ENCODE measurements around the gene KCNS3.

Gene KCNS3

DNA sequence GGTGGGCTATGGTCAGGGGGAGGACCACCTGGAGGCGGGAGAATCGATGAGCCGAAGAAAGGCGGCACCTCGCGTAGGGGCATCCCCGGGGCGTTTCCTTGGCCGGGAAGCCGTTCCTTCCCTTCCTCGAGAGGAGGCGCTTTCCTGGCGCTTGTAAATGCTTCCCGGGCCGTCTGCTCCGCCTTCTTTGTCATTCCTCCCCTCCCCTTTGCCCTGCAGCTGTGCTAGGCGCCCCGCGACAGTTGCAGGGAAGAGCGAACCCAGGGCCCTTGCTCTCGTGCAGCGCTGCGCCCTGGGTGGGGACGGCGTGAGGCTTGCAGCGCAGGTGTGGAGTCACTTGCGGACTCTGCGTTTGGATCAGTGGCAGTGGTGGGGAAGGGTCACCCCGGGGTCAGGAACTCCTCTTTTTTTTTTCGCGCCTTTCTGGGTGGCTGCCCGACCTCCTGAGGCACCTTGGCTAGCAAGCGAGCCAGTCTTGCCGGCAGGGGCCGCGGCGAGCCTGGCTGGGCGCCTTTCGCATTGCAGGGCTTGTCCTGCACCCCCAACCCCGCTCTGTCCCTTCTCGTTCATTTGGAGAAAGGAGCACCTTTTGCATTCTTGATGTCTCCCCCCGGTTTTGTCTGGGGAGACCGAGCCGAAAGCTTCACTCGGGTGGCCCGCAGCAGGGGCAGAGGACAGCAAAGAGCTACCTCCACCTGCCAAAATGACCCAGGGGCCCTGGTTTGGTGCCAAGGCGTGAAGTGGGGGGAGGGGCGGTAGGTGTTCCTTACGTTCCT, 858 bp downstream of the KCNS3 start:
- DNase-seq: peak; percentile 70

DNA sequence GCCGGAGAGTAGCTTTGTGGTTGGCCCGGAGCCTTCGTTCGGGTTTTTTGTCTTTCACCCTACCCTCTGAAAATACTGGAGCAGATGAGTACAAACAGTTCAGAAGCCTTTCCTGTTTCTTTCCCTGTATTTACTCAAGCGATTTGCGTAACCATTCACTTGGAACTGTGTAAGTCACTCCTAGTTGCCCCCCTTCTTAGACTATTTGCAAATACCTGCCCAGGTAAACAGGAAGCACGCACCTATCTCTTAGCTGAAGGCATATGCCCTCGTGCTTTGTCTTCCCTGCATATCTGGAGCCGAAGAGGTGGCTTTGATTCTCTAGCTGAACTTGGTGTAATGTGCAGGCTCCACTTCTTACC, 1.4 kb downstream of the KCNS3 start:
- DNase-seq: no peak

DNA sequence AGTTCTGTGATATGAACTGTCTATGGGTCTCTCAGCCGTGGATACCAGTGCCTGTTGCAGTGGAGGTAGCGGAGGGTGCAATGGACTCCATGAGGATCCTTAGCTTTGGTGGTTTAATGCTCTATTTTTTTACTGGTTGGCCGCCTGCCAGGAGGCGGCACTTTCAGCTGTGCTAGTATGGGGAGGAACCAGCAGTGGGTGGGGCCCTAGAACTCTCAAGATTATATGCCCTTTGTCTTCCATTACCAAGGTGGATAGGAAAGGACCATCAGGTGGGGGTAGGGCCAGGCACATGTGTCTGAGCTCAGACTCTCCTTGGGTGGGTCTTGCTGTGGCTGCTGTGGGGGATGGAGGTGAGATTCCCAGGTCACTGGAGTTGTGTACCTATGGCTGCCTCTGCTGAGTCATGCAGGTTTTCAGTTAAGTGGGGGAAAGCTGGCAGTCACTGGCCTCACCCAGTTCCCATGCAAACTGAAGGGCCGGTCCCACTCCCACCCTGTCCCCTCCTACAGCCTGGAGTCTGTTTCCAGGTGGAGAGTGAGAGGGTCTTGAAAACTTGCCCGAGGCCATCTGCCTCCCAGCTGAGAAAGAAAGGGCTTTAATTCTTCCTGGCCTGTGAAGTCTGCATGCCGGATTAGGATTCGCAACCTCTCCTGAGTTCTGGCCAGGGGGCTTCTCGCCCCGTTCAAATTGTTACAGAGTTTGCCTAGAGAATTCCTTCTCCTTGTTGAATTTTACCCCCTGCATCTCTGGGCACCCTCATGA, 14.5 kb downstream of the KCNS3 start:
- DNase-seq: no peak

DNA sequence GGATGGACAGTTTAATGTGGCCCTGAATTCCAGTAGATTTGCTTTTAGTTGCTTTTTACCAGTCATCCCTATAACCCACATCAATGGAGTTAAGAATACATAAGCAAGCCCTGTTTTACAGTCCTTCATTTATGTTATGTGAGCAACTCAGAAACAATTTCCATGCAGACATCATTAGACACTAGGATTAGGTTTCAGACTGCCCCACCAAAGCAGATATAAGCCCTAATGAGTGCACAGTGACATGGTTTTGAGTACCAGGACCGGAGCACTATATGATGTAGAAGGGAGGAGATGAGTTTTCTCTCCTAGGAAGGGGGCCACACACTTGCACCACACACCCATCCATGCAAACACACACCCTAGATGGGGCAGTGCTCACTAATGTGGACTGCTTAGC, 15.5 kb downstream of the KCNS3 start:
- no peak for DNase-seq

DNA sequence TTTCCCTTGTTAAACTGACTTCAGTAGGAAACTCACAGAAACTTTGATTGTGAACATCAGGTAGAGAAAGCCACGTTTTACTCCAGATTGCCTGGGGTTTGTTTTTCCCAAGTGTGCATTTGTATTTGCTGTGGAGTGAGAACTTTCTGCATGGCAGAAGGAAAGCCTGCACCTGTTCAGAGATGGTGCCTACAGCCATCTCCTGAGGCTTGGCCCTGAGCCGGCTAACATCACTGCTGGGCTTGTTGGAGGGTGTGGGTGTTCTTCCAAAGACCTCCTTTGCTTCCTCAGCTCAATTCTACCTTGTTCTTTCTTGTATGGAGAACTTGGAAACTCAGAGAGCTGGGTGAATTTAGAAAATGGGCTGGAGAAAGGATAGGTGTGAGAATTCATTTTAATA, 16.1 kb downstream of the KCNS3 start:
- no peak for DNase-seq

DNA sequence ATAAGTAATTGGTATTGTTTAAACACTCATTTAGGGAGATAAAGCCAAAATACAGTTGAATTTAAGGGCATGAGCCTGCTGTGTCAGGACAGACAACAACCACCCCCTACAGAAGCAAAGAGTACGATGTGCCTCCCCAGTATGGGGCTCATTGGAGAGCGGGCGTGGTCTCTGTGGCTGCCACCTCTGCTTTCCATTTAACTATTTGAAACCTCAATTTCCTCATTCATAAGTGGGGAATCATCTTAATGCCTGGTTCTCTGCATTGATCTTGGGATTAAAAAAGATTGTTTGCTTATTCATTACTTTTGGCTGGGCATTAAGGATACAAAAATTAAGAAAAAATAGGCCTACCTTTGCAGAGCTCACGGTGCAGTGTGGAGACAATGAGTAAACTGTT, 21.4 kb downstream of the KCNS3 start:
- no peak for DNase-seq

DNA sequence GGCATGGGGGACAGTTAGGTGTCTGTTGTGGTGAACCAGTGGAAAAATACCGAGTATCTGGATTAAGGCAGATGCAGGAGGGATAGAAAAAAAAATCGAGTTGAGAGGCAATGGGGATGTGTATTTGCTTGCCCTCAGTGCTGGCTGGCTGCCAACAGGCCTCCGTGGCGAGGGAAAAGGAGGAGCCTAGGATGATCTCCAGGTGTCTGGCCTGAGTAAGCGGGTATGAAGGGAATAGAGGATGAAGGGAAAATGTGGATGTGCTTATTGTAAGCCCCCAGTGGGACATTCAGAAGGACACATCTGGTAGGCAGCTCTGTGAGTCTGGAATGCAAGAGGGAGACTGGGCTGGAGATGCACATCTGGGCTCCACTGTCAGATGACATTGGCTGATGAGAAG, 22.8 kb downstream of the KCNS3 start:
- peak; percentile 63 for DNase-seq

DNA sequence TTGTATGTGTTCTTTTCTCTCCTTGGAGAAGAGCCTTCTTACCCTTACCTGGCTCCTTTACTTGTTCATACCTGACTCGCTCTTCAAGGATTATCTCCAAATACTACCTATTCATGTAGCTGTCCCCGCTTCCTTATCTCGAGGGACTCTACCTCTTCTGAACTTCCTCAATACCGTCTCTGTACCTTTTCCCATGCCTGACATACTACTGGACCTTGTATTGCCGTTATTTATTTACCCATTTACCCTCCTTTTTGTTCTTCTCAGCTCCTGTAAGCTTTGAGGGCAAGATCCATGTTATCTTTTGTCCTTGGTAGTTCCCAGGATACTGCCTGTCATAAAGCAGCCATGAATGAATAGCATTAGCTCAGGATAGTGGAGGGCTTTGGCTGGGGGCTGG, 32.5 kb downstream of the KCNS3 start:
- no peak for DNase-seq

DNA sequence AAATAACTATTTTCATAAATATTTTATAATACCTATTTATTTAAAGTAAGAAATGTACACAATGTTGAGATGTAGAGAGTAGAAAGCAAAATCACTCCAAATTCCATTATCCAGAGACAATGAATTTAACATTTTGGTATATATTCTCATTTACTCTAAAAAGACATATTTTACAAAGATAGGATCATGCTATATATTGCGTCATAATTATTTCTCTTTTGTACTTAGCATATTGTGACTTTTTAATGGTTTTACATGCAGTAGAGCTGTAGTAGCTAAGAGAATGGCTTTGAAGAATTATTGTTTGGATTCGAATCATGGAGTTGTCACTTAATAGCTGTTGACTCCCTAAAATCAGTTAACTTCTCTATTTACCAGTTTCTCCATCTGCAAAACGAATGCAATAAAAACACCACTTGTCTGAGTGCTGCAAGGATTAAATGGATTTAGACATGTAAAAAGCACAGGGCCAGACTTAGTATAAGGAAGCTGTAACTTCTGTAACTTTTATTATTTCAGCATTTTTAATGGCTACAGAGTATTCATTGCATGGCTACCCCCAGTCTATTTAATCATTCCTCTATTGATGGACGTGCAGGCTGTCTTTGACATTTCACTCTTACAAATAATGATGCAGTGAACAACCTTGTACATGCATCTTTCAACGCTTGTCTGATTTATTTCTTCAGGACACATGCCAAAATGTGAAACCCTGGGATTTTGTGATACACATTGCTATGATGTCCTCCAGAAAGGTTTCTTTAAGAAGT, 33.2 kb downstream of the KCNS3 start:
- no peak for DNase-seq

DNA sequence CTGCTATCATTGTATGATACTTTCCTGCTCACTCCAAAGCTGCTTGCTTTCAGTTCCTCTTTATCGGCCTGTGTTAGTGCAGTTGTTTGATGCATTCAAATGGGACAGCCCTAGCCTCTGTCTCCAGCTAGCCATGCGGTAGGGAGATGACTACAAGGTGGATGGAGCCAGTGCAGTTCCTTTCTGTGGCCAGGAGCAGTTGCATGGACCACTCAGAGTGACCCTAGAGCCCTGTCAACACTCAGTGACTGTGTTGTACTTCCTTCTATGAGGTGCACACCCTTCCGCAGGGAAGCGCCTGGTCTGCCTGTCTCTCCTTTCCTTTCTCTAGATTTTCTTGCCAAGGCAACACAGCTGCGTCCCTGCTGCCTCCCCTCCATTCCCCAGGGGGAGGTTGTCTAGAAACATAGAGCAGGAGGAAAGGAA, 33.8 kb downstream of the KCNS3 start:
- DNase-seq: no peak

DNA sequence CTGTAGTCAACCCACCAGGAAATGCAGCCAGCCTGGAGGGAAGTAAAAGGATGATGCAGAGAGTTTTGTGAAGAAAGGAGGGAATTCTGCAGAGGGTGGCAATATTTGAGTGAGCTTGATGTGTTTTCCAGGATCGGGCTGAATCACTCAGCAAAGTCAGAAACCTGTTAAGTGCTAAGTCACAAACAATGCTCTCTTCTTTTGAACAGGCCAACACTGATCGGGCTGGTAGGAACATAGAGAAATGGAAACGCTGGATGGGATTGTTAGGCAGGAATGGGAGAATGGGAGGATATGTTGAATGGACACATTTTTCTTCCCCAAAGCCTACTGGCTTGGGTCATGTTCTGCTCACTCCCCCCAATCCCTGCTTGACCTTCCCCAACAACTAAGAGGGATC, 36.6 kb downstream of the KCNS3 start:
- DNase-seq: no peak

DNA sequence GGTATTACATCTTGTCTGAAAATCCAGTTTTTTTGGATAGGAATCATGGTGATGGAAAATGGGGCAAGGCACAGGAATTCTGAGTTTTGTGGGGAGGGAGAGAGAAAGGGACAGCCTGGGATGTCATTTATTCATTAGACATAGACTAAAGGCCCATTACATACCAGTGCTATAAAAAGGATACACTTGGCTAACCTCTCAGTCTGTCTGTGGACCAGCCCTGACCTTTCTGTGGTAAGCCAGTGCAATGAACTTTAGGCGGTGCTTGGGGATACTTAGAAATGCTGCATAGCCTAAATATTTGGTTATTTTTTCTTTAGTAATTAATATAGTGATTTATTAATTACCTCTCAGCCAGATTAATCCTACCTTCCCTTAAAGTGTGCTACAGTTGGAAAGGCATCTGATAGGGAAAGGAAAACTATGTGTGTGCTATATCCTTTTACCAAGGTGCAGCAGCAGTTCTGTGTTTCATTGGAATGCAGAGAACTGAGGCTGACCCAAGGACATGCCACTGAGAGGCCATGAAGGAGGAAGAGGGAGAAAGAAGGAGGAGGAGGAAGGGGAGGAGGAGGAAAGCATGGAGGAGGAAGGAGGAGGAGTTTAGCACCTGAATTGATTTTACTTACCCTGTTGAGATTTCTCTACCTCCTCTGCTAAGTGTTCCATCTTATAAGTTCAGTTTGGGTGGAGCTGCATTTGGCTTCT, 37.5 kb downstream of the KCNS3 start:
- no peak for DNase-seq

DNA sequence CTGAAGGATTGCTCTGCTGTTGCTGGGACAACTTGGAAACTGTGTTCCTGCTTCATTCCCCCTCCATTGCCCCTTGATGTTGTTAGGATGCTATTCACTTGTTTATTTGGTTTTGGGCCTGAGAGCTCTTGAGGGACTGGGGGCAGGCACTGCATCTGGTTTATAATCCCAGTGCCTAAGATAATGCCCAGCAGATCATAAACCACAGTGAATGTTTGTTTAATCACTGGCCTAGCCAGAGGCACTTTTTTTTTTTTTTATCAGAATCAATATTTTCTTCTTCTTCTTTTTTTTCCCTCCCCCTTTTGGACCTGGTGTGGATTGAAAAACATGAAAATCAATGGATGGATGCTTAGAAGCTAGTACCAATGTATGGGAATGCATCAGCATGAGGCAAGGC, 38.1 kb downstream of the KCNS3 start:
- no peak for DNase-seq

DNA sequence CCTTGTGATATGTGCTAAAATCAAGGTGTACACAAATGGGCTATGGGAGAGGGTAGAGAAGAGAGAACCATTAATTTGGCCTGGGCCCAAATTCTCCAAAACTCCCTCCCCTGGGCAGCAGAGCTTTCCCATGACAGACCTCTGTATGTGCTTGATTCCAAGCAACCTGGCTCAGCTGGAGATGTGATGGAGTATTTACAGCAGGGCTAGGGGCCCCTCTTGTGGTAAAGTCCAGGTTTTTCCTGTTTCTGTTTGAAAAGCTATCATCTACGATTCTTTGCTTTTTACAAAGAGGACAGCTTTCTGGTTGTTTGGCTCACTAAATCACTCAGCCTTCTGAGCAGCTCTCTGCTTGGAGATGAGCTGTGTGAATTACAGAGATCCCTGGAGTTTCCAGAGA, 40.3 kb downstream of the KCNS3 start:
- DNase-seq: peak; percentile 8

DNA sequence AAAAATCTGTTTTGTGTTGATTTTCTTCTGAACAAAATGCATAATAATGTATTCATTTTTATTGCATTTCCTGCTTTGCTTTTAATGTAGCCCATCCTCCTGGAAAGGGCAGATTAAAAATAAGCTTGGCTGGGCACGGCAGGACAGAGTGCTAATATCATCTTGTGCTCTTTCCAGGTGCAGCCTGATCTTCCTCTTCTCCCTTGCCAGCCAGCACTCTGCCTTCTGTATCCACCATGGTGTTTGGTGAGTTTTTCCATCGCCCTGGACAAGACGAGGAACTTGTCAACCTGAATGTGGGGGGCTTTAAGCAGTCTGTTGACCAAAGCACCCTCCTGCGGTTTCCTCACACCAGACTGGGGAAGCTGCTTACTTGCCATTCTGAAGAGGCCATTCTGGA, 52.3 kb downstream of the KCNS3 start:
- no peak for DNase-seq

DNA sequence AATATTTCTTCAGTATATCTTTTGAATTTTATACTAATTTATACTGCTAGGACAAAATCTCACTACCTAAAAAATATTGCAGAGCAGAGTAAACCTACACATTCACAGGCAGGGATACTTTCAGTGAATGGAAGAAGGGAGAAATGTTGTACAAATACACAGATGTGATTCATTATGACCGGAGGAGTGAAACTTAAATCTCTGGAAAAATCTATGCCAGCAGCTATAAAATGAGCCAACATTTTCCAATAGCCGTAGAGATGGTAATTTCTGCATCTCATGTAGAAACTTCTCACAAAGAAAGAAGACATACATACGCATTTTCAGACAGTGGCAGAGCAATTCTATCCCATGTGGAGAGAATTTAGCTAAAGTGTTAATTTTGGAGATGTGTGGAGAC, 54.8 kb downstream of the KCNS3 start:
- DNase-seq: no peak

DNA sequence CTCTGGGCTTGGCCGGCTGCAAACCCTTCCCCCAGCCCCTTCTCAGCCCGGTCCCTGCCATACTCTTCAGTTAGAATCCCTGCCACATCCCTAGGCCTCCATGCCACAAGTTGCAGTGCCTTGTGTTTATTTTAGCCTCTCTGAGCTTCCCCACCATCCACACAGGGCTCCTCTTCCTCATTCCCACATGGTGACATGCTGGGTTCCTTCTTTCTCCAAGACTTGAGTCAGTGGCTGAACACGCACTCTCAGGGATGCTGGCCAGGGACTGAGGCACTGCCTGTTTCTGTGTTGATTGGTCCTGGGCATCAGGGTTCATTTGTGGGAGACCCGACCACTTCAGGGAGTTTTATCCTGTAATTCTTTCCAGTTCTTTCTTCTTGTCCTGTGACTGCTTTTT, 56.3 kb downstream of the KCNS3 start:
- no peak for DNase-seq

DNA sequence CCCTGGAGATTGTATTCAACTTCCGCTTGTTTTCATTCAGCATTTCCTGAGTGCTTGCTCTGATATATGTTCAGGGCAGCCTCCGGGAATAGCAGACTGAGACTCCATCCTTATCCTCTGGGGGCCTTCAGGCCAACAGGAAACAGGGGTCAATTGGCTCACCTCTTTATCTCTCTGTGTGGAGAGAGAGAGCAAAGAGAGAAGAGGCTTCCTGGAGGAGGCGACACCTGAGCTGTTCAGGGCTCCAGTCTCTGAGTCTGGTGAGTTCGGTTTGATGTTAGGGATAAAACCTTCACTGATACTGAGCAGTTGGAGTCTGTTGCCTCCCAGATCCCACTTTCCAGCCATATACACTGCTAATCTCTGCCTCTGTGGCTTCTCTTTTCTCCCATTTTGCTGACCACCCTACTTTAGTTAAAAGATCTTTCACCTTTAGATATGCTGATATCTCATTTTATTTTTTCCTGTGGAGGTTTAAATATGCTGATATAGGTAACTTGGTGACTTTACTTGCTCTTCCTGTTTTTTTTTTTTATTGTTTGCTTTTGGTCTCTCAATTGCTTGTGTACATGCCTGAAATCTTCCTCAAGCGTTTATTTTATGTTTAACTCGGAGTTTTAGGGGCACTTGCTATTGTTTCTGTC, 56.9 kb downstream of the KCNS3 start:
- no peak for DNase-seq

DNA sequence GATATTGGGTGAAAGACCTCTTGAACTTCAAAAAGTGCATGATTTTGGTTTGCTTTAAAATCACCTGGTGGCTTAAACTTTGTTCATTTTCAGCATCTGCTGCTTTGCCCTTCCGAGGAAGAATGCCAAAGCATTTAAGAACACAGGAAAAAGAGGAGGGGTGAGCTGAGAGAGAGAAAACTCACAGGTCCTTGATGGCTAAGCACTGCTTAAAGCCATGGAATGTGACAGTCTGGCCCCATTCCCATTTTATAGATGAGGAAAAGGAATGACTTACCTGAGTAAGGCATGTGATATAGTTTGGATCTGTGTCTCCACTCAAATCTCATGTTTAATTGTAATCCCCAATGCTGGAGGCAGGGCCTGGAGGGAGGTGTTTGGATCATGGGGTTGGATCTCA, 58.1 kb downstream of the KCNS3 start:
- DNase-seq: no peak

DNA sequence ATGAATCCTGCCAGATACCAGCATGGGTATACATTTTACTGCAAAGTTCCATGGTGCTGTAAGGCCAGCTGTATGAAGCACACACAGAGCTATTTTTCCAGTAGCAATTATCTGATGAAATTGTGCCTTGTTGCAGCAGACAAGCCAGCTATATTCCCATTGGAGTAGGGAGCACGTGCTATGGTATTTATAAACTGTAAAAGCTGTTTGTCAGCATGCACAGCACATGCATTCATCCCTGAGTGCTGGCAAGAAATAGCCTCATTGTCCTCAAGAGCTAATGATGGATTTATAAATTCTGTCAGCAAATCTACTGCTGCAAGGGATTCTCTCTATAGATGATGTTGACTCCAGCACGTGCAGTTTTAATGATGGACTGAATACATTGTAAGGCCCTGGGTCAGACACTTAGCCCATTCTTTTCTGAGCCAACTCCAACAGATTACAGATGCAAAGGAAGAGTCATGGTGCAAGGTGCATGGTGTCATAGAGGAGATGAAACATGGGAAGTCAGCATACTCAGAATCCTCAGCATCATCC, 61.7 kb downstream of the KCNS3 start:
- DNase-seq: peak; percentile 43

DNA sequence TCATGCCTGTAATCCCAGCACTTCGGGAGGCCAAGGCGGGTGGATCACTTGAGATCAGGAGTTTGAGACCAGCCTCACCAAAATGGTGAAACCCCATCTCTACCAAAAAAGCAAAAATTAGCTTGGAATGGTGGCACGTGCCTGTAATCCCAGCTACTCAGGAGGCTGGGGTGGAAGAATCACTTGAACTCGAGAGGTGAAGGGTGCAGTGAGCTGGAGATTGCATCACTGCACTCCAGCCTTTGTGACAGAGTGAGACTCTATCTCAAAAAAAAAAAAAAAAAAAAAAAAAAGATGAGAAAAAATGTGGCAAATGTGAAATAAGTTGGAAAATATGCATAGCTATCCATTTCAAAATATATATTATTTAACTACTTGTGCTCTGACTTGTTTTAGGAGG, 65.0 kb downstream of the KCNS3 start:
- DNase-seq: no peak

DNA sequence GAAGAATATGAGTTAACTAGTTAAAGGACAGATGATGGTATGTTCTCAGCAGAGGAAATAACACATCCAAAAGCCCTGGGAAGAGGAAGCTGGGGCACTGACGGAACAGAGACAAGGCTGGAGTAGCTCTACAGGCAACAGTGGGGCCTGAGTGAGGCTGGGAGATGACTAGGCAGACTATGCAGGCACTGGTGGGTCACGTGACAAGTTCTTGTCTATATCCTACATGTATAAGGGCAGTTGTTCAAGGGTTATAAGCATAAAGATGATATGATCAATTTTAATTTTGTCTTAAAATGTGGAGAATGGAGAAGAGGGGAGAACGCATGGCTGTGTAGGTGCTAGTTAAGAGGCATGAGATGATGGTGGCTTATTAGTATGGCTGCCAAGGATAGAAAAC, 68.6 kb downstream of the KCNS3 start:
- DNase-seq: no peak

DNA sequence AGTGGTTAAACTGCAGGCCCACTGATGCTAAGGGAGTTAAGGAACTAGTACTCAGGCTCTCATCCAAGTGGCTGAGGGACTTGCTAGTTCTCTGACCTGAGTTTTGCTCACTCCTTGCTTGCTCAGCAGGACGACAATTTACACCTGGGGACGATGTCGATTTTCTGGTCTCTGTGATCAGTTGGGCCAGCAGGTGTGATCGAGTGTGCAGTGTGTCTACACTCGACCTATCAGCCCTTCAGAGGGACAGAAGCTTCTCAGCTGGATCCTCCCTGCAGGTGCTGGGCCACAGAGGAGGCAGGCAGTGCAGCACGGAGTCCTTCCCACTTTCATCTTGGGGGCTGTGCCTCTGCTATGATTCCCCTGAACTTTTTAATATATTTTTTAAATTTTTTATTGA, 71.5 kb downstream of the KCNS3 start:
- no peak for DNase-seq

All from NCI-H2227 treated with DMSO at 0.1 percent for 48 hours (cell line).